Activated effector memory CD4-positive, alpha-beta T cell treated with Interleukin-2 at 50 U/mL for 16 hours (primary cell): Measurements from ENCODE around the gene CENPB.

Experiments used
- DNase-seq: peaks from one replicate; pipeline ENCODE4 v3.0.0-alpha.2; 2020

Gene CENPB

DNA sequence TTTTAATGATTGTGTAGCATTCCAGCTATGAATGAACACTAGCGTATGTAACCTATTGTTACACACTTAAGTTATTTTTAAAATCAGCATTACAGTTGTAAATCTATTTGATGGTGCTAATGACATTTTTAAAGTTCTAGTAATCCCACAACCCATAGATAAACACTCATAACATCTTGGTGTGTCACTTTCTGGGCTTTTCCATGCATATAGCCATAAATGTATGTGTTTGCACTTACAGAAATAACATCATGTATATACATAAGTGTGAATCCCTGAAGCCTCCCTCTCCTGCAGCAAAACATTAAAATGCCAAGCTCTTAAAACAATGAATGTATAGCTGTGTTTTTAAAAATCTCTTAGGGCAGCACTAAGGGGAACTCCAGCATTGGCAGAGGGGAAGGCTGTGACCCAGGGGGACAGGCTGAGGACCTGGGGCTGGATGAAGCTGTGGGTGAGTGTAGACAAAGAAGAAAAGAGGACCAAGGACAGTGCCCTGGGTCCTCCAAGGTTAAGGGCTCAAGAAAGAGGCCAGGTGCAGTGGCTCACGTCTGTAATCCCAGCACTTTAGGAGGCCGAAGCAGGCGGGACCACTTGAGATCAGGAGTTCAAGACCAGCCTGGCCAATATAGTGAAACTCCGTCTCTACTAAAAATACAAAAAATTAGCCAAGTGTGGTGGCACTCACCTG lies 929 bp upstream of the CENPB start:
- DNase-seq = no peak

DNA sequence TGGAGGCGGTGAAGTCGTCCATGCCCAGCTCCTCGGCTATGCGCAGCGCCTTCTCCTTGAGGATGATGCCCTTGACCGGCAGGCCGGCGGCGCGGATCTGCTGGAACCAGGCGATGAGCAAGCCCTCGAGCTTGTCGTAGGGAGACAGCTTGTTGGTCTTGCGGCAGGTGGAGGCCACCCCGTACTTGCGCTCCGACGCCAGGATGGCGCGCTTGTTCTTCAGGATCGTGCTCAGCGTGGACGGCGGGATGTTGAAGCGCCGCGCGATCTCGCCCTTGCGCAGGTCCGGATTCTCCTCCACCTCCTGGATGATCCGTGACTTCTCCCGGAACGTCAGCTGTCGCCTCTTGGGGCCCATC lies 435 bp downstream of the CENPB start:
- DNase-seq = peak; percentile 36

DNA sequence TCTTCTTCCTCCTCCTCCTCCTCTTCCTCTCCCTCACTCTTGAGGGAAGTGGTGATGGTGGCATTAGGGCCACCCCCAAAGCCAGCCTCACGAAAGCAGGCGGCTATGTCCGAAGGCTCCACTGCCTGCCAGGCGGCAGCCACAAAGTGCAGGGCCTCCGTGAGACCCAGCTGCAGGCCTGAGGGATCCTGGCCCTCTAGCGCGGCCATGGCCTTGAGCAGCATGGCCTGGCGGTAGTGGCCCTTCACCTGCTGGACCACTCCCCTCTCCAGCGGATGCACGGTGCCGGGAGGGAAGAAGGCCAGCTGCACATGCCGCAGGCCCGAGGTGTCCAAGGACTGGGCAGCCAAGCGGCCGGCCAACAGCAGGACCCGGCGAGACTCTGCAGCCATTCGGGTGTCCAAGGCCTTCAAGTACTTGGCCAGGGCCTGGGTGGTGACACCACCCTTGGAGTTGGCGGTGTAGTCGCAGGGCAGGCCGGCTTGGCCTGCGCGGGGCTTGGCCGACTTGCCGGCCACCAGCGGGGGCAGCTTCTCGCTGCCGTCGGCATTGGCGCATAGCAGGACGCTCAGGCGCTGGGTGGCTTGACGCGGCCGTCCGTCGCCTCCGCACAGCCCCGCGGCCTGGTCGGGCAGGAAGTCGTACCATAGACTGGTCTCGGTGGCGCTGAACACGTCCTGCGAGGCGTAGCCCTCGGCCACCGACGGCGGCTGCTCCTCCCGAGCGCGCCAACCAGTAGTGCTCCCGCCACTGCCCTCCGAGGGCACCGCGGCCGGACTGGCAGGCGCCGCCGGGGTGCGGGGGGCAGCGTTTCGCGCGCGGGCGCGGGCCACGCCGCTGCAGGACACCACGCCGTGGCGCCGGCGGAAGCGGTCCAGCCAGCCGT lies 1.1 kb downstream of the CENPB start:
- no peak for DNase-seq

DNA sequence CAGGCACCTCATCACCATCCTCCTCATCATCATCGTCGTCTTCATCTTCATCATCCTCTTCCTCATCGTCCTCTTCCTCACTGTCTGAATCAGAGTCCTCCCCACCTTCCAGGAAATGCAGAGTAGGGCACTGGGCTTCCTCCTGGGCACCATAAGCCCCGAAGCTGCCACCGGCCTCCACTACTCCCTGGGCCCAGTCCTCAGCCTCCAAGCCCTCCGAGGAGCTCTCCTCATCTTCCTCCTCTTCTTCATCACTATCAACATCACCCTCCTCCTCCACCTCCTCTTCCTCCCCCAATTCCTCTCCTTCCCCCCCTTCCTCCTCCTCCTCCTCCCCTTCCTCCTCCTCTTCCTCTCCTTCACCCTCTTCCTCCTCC lies 1.7 kb downstream of the CENPB start:
- no peak for DNase-seq

DNA sequence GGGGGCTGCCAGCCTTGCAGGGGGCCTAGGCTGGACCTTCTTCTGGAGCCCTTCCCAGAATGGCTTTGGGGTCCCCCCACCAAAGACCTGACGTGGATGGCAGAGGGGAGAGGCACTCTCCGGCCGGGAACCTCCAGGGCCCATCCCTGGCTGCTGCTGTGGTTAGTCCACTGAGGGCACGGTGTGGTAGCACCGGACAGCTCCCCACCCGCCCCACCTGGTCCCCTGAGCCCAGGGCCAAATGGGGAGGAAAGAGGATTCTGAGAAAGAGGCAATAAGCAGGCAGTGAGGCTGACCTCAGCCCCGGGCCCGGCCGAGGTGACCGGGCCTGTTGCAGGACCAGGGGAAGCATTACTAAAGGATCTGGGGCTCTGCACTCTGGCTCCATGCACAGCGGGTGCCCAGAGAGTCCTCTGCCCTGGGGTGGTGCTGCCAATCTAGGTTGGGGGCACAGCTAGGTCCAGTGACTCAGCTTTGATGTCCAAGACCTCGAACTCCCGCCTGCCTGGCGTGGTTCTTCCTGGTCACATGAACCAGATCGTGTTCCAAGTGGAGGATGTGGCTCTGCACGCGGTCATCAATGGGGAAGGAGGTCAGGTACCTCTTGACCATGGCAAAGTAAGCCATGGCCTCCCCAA lies 2.2 kb downstream of the CENPB start:
- DNase-seq = no peak

DNA sequence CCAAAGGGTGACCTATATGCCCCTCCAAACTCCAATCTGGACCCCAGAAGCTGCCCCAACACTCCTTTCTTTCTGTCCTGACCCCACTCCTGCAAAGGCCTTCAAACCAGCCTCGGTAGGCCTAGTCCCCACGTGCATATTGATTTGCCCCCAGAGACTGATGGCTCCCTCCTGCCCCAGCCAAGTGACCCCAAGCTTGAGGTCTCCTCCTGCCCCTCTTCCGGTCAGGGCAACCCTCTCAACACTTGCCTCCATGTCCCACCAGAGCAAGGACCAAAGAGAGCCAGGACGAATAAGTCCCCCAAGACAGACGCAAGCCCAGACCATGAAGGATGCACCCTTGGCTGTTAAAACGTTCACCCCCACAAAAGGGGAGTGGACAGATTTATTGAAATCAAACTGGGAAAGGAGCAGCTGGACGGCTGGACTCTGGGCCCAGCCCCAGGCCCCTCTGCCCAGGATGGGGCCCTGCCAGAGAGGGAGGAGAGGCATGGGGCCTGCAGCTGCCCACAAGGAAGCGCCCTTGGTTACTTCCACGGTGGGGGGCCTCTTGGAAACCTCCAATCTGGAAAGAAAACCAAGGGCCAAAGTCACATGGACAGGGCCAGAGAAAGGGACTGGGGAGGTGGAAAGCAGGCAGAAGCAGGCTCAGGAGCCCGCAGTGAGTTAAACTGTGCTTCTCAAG lies 2.9 kb downstream of the CENPB start:
- no peak for DNase-seq

DNA sequence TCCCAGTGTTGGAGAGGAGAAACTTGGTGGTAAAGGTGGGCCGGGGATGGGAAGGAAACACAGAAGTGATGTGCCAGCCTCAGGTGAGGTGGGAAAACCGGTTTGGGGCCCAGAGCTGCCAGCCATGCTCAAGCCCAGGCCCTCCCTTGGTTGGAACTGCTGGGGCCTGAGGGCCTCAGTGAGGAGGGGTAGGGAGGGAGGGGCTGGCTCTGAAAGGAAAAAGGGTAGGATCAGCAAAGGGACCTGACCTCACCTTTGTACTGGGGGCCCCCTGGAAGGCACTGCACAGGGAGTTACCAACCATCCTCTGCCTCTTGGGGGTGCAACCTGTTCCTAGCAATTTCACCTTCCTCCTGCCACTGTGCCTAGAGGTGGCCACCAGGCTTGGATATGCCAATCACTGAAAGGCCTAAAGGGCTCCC lies 3.5 kb downstream of the CENPB start:
- DNase-seq = no peak

DNA sequence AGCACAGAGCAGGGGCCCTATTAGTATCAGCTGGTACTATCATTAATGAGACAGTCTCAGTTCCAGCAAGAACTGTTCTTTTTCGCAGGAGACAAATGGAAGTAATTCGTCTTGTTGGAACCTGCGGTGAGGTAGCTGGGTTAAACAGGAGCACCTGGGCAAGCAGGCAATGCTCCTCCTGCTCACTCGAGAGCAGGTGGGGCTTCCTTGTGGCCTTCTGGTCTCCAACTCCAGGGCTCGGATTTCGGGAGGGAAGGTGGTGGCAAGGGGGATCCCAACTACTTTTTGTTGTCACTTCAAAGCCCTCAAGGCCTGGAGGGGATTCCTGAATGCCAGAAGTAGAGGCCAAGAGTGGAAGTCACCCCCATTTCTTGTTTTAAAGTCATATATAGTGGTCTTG lies 3.9 kb downstream of the CENPB start:
- DNase-seq = no peak

DNA sequence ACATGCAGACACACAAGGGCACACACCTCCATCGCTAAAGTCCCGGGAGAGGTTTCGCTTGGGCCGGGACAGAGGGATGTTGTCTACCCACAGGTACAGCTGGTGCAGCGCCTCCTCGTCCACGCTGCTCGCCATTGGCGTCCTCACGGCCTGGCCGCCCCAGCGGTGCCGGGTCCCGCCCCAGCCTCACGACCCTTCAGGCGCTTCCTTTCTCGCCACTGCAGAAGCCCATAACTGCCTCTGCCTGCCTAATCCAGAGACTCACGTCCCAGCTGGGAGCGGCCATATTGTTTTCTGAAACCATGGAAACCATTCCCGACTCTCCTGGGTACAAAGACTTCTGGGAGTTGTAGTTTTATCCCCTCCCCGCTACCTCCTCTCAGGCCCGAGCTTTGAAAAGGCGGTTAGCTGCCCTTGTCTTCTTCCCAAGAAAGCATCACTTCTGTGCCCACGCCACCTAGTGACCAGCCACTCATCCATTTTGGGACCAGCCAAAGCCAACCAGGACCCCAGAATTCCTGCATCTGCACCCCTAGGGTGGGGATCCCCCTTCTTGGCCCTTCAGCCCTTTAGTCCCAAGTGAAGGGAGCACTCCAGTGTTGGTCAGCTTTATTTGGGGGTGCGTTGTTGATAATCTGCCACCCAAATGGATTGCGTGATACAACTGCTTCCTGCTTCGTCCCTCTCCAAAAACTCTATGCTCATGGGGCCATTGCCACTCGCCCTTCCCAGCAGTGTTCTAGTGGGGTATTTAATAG lies 5.2 kb downstream of the CENPB start, which contains the start of gene SPEF1:
SPEF1 (minus strand) TSS at position 296 of the 758 bp plus-strand sequence; CDS start at position 135, 161 bp downstream.
- DNase-seq = peak; percentile 15

DNA sequence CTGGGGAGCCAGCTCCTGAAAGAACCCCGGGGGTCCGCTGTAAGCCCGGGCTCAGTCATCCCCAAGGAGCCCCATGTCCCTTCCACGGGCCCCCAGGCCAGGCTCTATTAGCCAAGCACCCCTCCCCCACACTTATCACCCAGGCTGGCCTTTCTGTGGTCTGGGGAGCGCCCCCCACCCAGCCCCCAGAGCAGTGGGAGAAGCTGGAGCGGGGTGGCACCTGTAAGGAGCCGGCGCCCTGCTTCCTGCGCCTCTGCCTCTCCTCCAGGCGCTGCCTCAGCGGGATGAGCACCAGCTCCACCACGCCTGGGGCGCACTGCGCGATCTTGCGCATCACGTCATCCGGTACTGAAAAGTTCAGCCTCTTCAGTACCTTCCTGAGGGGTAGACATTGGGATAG lies 7.6 kb downstream of the CENPB start:
- no peak for DNase-seq

DNA sequence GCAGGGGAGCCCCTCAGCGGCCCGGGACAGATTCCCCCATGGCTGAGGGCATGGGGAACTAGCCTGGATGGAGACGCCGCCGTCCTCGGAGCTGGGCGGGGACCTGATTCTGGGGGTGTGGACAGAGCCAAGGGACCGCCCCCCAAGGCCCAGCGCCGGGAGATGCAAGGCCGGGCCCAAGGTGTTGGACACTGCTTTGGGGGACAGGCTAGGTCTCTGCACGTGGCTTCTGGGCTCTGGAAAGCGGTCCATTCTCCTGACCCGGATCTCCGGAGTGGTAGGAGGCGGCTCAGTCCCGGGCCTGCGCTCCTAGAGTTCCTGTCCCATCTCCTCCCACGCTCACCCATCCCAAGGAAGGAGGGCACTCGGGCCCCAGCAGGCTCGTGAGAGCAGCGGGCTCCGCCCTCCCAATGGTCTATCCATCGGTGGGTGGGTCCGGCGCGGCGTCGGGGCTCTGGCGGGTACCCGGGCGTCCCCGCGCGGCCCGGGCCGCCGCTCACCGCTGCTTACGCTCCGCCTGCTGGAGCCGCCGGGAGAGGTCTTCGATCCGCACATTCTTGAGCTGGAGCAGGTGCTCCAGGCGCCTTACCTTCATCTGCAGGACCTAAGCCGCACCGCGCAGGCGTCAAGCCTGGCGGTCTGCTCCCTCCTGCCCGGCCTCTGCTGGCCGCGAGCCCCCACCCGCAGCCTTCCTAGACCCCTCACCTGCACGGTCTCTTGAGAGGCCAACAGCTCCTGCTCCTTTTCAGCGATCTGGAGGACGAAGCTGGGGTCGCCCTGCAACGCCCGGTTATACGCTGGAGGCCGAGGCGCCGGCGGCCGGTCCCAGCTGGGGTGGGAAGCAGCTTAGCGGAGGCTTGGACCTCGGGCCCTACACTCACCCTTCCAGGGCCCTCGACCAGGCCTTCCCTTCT lies 8.6 kb downstream of the CENPB start:
- DNase-seq = peak; percentile 10

DNA sequence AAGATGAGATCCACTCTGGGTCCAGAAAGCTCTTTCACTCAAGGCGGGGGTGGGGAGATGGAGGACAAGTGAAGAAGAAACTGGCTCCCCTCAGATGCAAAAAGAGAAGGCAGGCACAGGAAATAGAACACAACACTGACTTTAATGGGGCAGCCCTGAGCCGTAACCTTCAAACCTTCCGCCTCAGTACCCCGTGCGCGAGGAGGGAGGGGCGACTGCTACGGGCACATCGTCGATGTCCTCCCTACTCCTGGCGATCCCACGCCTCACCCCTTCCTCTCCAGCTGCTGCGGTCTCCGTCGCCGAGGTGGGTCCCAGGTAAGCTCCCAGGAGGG lies 9.2 kb downstream of the CENPB start:
- no peak for DNase-seq

DNA sequence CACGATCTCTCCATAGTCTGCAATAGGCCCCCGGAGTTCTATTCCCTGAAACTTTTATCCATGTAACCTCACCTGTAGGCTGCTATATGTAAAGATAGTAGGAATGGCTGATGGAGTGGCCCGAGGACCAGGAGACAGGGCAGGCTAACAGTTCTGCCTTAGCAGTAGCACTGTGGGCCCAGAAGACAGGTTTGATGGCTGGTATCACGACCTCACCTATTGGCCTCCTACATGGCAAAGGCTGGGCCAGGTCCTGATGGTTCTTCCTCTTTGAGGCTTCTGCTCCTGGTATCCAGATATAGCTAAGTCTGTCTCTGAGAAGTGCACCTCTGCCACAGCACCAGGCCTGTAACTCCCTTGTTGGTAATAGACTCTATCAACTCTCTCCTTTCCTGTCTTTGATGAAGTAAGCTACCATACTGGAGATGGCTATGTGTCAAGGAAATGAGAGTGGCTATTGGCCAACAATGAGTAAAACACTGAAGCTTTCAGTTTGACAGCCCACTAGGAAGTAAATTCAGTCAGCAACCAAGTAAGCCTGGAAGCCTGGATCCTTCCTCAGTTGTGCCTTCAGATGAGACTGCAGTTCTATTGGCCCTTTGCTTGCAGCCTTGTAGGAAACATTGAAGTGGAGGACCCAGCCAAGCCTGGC lies 11.0 kb downstream of the CENPB start:
- DNase-seq = no peak

DNA sequence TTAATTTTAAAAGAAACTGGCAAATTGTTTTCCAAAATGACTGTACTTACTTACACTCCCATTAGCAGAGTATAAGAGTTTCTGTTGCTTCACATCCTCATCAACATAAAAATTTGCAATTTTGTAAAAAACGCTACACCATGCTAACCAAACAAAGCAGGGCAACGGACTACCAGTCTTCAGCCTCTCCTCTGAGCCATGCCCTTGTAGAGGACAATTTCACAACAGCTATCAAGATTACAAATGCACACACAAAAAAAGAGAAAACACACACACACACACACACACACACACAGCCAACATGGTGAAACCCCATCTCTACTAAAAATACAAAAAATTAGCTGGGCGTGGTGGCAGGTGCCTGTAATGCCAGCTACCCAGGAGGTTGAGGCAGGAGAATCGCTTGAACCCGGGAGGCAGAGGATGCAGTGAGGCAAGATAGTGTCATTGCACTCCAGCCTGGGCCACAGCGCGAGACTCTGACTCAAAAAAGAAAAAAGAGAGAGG lies 14.9 kb downstream of the CENPB start:
- no peak for DNase-seq

DNA sequence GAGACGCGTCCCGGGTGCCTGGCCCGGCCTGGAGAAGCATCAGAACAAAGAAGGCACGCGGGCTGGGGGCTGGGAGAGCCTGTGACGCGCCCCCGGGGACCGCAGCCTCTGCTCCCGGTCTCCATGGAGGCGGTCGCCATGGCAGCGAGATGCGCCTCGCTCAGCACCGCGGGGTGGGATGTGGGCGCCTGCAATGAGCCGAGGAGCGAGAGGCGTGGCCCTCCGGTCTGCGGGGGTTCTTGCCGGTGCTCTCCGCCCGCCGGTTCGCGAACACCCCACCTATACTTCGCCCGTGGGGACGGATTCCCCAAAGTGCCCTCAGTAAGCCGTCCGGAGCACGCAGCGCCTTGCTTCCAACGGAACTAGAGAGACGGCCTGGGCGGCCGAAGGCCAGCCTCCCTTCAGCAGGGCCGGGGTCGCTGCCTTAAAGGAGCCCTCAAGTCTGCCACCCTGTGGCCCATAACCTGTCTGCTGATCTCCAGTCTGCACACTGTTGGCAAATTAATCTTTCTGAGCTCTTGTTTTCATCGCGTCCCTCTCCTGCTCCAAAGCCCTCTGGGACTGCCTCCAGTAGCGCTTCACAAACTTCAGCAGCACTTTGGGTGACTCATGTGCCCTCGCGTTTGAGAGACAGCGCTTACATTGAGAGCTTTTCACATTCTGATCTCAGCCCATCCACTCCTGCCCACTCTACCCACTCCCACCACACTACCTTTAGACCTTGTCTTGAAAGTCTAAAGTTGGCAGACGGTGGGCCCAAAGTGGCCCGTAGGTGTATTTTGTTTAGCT lies 18.0 kb downstream of the CENPB start:
- DNase-seq = peak; percentile 75

DNA sequence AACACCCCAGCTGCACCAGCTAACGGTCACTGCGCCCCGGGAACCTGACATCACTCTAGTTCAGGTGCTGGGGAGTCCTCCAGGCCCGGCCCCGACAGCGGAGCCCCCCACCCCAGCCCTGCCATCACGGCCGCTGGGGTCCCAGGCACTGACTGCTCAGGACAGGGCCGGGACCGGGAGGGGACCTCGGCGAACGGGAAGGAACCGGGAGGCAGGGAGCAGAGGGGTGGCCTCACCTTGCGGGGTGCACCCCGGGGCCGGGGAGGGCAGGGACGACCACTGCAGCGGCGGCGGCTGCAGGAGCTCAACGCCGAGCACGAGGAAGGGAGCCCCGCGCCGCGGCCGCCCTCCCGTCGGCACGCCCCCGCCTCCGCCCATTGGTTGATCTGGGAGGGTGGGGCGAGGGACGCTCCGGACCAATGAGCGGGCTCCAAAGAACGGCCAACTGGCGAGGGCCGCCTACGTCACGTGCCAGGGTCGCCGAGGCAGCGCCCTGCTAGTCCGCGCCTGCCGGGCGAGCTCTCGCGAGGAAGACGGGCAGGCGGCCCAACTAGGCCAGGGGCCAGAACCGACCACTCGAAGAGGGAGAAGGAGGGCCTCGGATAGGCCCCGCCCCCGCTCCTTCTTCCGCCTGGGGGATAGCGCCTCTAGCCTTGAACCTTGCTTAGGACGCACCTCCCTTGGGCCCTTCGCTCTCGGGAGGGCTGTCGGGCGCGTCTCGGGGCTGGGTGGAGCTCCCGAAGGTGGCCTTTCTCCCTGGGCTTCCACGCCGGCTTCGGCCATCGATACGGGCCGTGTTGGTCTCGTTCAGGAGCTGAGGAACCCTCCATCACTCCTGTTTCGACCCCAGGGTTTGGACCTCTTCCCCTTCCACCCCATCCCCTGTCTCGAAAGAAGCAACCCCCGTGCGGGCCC lies 18.9 kb downstream of the CENPB start, which contains the start of gene ADISSP:
ADISSP (minus strand) TSS at position 327 of the 915 bp plus-strand sequence. CDS start 7,653 bp downstream, outside the sequence.
- DNase-seq = peak; percentile 96

DNA sequence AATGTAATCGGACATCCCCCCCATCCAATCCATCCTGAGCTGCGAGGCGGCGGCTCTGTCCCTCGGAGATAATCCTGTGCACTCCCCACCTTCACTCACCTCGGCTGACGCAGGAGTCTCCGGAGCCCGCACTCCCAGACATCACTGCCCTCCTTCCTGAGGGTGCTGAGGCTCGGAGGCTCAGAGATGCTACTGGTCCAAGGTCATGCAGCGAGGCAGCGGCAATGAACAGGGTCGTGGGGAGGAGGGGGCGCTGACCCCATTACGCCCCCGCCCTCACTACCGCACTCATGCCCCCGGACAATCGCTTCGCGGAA lies 19.5 kb downstream of the CENPB start:
- DNase-seq = no peak

DNA sequence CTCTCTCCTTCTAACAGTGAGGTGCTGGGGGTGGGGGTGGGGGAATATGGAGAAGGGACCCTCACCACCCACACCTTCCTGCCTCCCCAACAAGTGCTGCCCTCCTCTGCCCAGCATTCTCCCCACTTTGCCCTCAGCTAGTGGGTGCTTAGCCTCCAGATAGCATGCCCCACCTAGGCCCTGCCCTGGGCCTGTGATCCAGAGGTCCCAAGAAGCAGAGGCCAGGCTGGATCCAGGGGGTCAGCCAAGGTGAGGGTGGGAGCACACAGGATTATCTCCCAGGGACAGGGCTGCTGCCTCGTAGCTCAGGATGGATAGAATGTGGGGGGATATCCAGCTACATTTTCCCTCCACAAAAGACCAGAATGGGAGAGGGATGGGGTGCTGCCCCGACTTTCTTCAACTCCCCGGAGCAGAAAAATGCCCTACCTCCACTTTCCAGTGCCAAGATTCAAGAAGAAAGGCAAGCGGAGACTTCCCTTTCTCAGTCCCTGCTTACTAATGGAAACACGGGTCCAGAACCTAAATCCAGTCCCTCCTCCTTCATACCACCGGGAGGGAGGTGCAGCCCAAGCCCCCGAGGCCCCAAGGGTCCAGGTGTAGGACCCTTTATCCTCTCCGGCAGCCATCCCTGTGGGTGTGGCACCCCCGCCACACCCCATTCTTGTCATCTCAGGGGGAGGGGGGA lies 20.0 kb downstream of the CENPB start:
- no peak for DNase-seq
